GM12873 (cell line): ENCODE data around the gene PLEKHM3.

Experiments
- CTCF ChIP-seq: IDR thresholded peaks from 2 replicates; pipeline ENCODE4 v1.5.1; 2012; ENCODE audit warnings: low read depth, mild to moderate bottlenecking, moderate library complexity, low read length, control low read depth; ENCODE audit not compliant: insufficient read depth; ENCODE audit errors: missing control alignments

The PLEKHM3 gene

GRCh38 chr2:208025037-208025813, at the start of gene PLEKHM3:
Gene PLEKHM3 (minus strand): TSS chr2:208025527. CDS start chr2:208001639, 23,888 bp downstream.
- TF ChIP-seq CTCF: no peak

- TF ChIP-seq CTCF: no peak
Observed at GRCh38 chr2:208074610-208075356, 49.5 kb upstream of the PLEKHM3 start.

- peak; percentile 90 for TF ChIP-seq CTCF
Observed at GRCh38 chr2:208072250-208072892, 47.0 kb upstream of the PLEKHM3 start.

- no peak for TF ChIP-seq CTCF
Observed at GRCh38 chr2:208069186-208069585, 43.9 kb upstream of the PLEKHM3 start.

- TF ChIP-seq CTCF: no peak
Observed at GRCh38 chr2:208066016-208066415, 40.7 kb upstream of the PLEKHM3 start.

- TF ChIP-seq CTCF: no peak
Observed at GRCh38 chr2:208065476-208065875, 40.1 kb upstream of the PLEKHM3 start.
